Hippocampal formation (tissue), 2 donors: ENCODE data around the gene GPC3.

Experiments used
- DNase-seq, 2 donors: peaks; one replicate each; lab custom pipeline; 2025; lab: John Stamatoyannopoulos, UW

The GPC3 gene

GRCh38 chrX:133926809-133927208 lies 58.6 kb downstream of the GPC3 start:
- DNase-seq = no peak

GRCh38 chrX:133926099-133926498 lies 59.3 kb downstream of the GPC3 start:
- no peak for DNase-seq

GRCh38 chrX:133924548-133924947 lies 60.8 kb downstream of the GPC3 start:
- no peak for DNase-seq

- no peak for DNase-seq
These were observed 61.8 kb downstream of the GPC3 start for GRCh38 chrX:133923548-133923947.

- no peak for DNase-seq
These were observed 62.3 kb downstream of the GPC3 start for GRCh38 chrX:133923113-133923512.

GRCh38 chrX:133922390-133922771 lies 63.0 kb downstream of the GPC3 start:
- DNase-seq = no peak

- DNase-seq = no peak
These were observed 63.5 kb downstream of the GPC3 start for GRCh38 chrX:133921764-133922389.

- no peak for DNase-seq
These were observed 64.3 kb downstream of the GPC3 start for GRCh38 chrX:133921086-133921485.

GRCh38 chrX:133918361-133918771 lies 67.0 kb downstream of the GPC3 start:
- DNase-seq = no peak

- DNase-seq = no peak
These were observed 68.2 kb downstream of the GPC3 start for GRCh38 chrX:133916984-133917722.

- DNase-seq = no peak
These were observed 71.6 kb downstream of the GPC3 start for GRCh38 chrX:133913658-133914388.

- no peak for DNase-seq
These were observed 72.4 kb downstream of the GPC3 start for GRCh38 chrX:133913009-133913408.

GRCh38 chrX:133911825-133912495 lies 73.4 kb downstream of the GPC3 start:
- DNase-seq = no peak

- no peak for DNase-seq
These were observed 74.9 kb downstream of the GPC3 start for GRCh38 chrX:133910539-133910938.

- DNase-seq = no peak
These were observed 75.5 kb downstream of the GPC3 start for GRCh38 chrX:133909888-133910287.

GRCh38 chrX:133908223-133908955 lies 77.0 kb downstream of the GPC3 start:
- DNase-seq = no peak

- DNase-seq = no peak
These were observed 77.8 kb downstream of the GPC3 start for GRCh38 chrX:133907606-133908005.

GRCh38 chrX:133905305-133905704 lies 80.1 kb downstream of the GPC3 start:
- no peak for DNase-seq

GRCh38 chrX:133897593-133898163 lies 87.7 kb downstream of the GPC3 start:
- no peak for DNase-seq

GRCh38 chrX:133892337-133892736 lies 93.1 kb downstream of the GPC3 start:
- DNase-seq = no peak

- no peak for DNase-seq
These were observed 96.4 kb downstream of the GPC3 start for GRCh38 chrX:133888984-133889383.
